Caki2 (cell line): ENCODE measurements around the gene IL6. TPM values are rescaled to one million over a fixed set of nuclear protein-coding genes. Genes with fewer than 3 reads are reported as not detected.
"Not testable (repeated sequence)": the region's sequence is repeated elsewhere in the genome, so short reads cannot be mapped to it uniquely, and the experiment has no call there.

ENCODE experiments used
- DNase-seq: peaks from one replicate; pipeline ENCODE4 v3.0.0-alpha.2; 2015; ENCODE audit warnings: low read depth
- in situ Hi-C: cut with HindIII; loops from 2 replicates; pipeline ENCODE4 v1.10.0; 2016; ENCODE audit warnings: low sequenced_read_pairs, low pct_unique_long_range_greater_than_20kb, mixed read lengths
- total RNA-seq: library from RNA; depleted of rRNA; stranded (reverse); fragments of >200 nt; shearing (Covaris generic); gene quantifications from 2 replicates; pipeline ENCODE4 v1.2.3, GENCODE V29; 2014; ENCODE audit warnings: low replicate concordance; rRNA removed

The IL6 gene
- total RNA-seq, result 2.0 and 6.4 TPM in 2 replicates

DNA sequence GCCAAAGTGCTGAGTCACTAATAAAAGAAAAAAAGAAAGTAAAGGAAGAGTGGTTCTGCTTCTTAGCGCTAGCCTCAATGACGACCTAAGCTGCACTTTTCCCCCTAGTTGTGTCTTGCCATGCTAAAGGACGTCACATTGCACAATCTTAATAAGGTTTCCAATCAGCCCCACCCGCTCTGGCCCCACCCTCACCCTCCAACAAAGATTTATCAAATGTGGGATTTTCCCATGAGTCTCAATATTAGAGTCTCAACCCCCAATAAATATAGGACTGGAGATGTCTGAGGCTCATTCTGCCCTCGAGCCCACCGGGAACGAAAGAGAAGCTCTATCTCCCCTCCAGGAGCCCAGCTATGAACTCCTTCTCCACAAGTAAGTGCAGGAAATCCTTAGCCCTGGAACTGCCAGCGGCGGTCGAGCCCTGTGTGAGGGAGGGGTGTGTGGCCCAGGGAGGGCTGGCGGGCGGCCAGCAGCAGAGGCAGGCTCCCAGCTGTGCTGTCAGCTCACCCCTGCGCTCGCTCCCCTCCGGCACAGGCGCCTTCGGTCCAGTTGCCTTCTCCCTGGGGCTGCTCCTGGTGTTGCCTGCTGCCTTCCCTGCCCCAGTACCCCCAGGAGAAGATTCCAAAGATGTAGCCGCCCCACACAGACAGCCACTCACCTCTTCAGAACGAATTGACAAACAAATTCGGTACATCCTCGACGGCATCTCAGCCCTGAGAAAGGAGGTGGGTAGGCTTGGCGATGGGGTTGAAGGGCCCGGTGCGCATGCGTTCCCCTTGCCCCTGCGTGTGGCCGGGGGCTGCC, at the start of gene IL6:
Gene IL6 (plus strand): TSS at position 294 of the 807 bp plus-strand sequence. CDS start 63 bp downstream, at position 357.
- DNase-seq, result peak; percentile 91
- in situ Hi-C loops, result no loop called here

DNA sequence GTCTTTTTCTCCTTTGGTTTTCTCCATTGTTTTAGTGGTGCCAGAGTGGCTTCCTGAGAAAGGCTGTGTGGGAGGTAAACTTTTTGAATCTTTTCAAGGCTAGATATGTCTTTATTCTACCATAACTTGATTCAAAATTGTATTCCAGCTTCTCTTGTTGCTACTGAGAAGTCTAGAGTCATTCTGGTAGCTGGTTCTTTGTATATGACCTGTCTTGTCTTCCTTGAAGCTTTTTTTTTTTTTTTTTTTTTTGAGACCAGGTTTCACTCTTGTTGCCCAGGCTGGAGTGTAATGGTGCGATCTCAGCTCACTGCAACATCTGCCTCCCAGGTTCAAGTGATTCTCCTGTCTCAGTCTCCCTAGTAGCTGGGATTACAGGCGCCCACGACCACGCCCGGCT, 49.7 kb upstream of the IL6 start:
- in situ Hi-C loops, DNase-seq: not testable (repeated sequence)

DNA sequence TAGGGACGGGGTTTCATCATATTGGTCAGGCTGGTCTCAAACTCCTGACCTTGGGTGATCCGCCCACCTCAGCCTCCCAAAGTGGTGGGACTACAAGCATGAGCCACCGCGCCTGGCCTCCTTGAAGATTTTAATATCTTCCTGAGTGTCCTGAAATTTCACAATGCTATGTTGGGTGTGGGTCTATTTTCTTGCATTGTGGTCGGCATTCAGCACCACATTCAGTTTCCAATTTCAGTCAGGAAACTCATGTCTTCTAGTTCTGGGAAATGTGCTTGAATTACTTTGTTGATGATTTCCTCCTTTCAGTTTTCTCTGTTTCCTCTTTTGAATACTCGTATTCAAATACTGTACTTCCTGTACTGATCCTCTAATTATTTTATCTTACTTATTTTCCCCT, 49.3 kb upstream of the IL6 start:
- in situ Hi-C loops, result no loop called here
- no peak for DNase-seq

DNA sequence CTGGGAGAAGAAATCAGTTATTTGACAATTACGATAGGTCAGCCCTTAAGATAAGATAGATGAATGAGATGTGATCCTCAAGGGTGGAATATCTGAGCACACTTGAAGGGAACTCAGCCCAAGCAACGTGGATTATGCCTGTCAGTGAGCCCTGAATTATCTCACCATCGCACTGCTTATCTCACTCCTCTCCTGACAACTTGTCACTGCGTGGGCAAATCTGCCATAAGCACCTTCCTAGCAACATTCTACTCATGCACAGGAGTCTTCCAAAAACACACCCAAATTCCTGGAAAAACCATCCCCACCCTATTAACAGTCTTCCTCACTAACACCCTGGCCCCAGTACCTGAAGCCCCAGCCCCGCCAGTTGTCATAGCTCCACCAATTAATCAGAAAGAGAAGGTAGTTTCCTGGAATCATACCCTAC, 46.5 kb upstream of the IL6 start:
- DNase-seq, result no peak
- in situ Hi-C loops, result no loop called here

DNA sequence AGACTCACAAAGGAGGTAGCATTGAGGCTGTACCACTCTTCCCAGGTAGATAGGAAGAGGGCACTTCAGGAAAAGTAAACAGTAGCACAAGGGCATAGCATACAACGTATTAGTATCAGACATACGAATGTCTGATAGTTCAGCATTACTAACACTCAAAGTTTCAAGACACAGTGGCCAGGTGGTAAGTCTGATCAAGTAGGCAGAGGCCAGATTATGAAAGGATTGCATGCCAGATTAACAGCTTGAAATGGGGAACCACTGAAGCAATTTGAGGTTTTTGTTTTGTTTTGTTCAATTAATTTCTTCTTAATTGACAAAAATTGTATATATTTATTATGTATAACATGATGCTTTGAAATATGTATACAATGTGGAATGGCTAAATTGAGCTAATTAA, 45.7 kb upstream of the IL6 start:
- no peak for DNase-seq
- in situ Hi-C loops, result no loop called here

DNA sequence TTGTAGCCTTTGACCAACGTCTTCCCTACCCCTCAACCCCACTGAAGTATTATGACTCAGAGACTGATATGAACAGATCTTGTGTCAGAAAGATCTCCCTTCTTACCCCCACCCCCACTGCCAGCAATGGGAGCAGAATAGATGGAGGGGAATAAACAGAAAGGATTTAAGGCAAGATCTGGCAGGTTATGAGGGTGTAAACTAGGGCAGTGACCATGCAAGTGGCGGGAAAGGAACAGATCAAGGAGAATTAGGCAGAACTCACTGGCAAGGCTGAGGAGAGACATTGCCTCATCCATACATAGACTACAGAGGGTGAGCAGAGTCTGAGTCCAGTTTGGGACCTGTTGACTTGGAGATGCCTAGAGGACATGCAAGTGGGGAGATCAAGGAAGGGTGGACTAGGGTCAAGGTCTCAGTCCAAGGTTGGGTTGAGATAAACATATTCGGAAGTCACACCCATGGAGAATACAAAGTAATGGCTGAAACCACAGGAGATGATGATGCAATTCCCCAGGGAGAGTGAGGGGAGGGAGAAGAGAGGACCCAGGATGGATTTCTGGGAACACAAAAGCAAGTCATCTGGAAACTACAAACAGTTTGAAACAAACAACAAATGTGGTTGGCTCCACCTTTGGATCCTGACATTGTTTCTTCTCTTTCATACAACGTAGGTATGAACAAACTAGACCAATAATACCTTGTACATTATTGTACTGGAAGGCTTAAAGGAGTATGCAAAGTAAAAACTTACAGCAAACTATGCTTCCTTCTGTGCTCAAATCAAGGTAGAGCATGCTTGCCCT, 44.9 kb upstream of the IL6 start:
- no peak for DNase-seq
- in situ Hi-C loops, result no loop called here

DNA sequence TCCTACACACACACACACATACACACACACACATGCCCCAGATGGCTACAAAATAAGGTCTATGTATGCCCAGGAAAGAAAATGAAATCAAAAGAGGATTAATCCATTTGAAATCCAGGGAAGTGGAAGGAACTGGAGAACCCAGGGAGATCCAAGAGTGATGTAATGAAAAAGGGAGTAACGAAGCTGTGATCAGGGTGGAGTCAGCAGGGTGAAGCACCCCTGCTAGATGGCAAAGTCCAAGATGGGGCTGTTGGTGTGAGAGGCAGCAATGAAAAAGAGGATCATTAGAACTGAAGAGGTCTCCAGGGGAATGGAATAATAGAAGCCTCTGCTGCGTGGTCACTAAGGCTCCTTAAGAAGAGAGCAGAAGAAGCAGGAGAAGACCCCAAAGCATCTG, 43.6 kb upstream of the IL6 start:
- DNase-seq, result no peak
- in situ Hi-C loops, result no loop called here

DNA sequence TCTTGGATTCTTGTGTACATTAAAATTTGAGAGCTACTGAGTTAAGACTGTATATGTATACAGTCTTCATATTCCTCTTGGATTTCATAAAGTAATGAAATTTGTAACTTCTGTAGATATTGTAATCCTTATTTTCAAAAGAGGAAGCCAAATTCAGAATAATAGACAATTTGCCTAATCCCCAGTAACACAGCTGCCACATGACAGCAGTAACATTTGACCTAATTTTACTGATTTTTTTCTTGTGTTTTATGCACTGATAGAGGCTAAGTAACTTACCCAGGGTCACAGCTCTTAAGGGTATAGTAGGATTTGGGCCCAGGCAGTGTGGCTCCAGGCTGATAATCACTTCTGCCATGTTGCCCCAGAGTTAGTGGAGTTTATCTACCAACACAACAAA, 40.4 kb upstream of the IL6 start:
- in situ Hi-C loops, result no loop called here
- no peak for DNase-seq

DNA sequence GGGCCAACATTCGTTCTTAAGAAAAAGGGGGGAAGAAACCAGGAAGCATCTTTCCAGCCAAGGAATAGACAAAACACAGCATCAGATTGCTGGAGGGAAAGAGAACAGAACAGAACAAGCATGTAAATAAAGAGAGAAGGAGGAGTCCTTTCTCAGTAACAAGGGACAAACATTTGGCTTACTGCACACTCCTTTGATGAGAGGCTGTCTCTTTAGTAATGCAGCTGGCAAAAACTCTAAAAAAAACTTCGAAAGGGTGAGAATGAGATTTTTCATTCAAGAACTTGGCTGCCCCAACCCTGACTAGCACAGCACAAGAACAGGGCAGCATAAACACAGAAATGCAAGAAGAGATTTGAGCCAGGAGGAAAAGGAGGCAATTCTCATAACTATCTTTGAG, 38.9 kb upstream of the IL6 start:
- in situ Hi-C loops, result no loop called here
- no peak for DNase-seq

DNA sequence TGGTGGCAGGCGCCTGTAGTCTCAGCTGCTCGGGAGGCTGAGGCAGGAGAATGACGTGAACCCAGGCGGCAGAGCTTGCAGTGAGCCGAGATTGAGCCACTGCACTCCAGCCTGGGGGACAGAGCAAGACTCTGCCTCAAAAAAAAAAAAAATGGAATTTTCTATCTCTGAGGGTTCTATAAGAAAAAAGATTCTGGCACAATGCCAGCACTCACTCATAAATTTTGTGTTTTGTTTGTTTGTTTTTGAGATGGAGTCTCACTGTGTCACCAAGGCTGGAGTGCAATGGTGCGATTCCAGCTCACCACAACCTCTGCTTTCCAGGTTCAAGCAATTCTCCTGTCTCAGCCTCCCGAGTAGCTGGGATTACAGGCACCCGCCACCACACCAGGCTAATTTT, 38.1 kb upstream of the IL6 start:
- DNase-seq, in situ Hi-C loops: not testable (repeated sequence)

DNA sequence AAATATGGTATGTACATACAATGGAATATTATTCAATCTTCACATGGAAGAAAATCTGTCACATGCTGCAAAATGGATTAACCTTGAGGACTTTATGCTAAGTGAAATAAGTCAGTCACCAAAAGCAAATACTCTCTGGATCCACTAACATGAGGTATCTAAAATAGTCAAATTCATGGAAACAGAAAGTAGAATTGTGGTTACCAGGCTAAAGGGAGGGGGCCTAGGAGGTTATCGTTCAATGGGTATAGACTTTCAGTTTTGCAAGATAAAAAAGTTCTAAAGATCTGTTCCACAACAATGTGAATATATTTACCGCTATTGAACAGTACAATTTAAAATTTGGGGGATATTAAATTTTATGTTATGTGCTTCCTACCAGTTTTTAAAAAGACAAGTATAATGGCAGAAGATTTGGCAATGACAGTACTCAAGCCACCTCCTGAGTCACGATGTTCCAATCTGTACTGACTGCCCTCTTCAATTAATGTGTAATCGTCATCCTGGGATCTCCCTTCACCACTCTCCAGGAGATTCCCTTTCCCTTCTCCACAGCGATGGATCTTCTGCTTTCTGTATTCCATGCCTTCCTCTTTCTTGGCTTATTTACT, 32.3 kb upstream of the IL6 start:
- in situ Hi-C loops, result no loop called here
- DNase-seq, result no peak

DNA sequence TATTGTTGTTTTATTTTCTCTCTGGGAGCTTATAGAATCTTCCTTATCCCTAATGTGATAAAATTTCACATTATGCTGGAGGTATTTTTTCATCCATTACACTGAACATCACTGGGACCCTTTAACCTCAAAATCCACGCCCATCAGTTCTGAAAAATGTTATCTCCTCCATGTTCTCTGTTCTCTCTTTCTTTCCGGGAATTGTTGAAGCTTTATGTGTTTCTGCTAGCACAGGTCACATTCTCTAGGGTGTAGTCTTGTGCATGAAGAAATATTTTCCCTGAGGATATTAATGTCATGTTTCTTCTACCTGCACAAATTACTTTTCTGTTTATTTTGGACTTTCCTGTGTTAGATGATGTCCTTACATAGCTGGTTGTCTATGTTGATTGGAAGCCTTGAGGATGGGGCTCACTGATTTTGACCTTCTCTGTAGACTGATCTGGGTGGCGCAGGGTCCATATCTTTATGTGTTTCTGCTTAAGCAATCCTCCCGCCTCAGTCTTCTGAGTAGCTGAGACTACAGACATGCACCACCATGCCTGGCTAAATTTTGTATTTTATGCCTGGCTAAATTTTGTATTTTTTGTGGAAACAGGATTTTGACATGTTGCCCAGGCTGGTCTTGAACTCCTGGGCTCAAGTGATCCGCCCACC, 31.4 kb upstream of the IL6 start:
- in situ Hi-C loops, result no loop called here
- DNase-seq, result no peak

DNA sequence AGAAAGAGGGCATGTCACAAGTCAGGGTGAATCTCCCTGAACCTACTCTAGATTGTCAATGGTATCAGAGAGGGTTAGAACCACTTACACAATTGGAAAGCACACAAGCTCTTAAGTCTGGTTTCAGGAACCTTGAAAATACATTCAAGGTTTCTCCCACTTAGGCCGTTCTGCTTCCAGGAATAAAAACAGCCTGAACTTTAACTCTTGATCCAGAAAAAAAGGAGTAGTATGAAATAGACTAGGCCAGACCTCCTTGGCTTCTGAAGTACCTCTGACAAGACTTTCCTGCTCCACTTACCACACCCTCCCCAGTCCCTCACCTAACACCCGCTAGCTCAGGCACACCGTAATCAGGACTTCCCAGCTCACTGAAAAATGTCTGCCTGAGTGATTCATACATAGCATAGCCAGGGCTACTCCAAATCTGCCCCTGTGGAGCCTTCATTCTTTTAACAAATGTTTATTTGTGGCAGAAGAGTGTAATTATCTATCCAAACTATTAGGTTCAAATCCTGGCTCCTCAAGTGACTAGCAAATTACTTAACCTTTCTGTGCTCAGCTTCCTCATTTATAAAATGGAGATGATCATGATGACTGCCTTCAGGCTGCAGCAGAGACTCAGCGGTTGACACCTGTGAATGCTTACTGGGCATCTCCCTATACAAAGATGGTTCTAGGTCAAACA, 30.3 kb upstream of the IL6 start:
- in situ Hi-C loops, result no loop called here
- no peak for DNase-seq

DNA sequence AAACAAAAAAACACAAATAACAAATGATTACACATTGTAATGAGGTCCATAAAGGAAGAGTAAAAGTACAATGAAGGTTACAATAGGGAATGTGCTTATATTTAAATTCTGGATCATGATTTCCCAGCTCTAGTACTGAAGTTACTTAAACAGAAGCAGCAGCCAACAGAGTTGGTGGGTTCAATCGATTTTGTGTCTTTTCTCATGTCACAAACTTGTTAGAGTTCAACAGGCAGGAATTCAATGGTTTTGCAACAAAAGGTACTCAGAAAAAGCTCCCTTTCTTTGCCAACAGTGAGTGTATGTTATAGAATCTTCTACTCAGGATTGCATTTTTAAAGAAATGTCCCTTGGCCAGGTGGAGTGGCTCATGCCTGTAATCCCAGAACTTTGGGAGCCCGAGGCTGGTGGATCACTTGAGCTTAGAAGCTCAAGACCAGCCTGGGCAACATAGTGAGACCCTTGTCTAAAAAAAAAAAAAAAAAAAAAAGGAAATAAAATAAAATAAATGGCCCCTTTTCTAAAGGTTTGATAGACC, 29.6 kb upstream of the IL6 start:
- no peak for DNase-seq
- in situ Hi-C loops, result no loop called here

DNA sequence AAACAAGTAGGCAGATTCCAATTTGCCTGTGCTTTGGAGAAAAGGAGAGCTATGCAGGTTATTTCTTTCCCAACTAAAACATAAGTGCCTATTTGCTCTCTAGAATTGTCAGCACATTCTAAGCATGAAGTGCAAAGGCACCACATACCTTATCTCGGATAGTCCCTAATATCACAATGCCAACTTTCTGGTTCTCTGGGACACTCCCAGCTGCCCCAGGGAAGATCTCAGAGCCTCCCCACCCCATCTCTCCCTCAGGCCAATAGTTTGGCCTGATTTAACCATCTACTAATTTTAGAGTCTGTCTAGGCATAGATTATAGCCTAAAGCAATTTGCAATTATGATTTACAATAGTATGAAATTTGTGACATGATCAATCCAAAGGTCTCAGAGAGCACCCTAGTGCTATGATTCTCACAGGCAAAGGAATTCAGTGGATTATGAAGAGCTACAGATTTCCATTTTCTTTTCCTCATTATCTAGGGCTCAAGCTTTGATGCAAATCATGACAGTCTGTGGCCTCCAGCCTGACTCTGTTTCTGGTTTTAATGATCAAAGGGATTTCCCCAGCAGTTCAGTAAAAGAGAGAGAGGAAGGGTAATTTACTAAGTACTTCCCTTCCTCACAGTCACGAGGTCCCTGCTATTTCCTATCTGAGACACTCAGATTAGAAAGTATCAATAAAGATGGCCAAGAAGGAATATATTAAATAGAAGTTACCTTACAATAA, 29.0 kb upstream of the IL6 start:
- DNase-seq, result no peak
- in situ Hi-C loops, result no loop called here

DNA sequence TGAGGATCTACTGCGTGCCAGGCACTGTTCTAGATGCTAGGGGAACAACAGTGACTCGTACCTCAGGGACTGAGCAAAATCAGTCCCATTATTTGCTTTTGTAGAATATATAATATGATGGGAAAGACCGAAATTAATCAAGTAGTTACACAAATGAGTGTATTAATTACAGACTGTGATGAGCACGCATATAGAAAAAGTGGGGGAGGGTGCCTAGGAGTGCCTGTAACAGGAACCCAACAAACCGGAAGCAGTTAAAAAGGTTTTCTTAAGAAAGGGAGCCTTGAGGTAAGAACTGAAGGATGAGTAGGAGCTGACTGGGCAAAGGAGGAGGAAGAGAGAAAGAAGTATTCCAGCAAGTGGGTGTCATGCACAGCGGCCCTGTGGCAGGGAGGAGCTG, 28.2 kb upstream of the IL6 start:
- in situ Hi-C loops, result no loop called here
- no peak for DNase-seq

DNA sequence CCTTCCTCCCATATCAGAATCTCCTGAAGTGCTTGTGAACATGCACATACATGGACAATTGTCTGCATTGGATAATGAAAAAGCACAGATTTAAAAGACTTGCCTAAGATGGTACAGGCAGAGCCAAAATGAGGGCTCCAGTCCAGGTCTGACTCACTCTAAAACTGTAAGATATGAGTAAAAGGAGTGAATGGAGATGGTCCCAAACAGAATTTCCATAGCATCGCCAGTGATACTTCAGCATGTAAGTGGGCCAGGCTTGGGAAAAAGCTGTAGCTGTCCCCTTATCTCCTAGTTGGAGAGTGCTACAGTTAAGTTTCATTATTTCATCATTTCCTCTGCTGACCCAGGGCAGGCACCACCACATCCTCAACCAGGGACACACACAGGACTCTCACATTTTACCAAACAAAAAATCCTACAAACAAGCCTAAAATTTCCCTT, 26.4 kb upstream of the IL6 start:
- no peak for DNase-seq
- in situ Hi-C loops, result no loop called here
